Endothelial cell of umbilical vein (primary cell): ENCODE measurements around the gene POLR1C. TPM values are rescaled to one million over a fixed set of nuclear protein-coding genes. Genes with fewer than 3 reads are reported as not detected.

Source experiments
- BruUV-seq: library from RNA; stranded (reverse); fragments of 400-500 nt; replicated peaks from 2 replicates; lab custom pipeline; 2021; lab: Mats Ljungman, UMichigan
- CTCF ChIA-PET: fragments of 300-600, 350-600 bp; sonication (Branson Sonifier 250); formaldehyde crosslinking; loops from one replicate; lab custom pipeline; 2021; ENCODE audit warnings: antibody characterized with exemption, inconsistent platforms; lab: Charles Lee
- POLR2A ChIA-PET: fragments of 300-600, 350-600 bp; sonication (Branson Sonifier 250); formaldehyde crosslinking; loops from one replicate; lab custom pipeline; 2021; ENCODE audit warnings: antibody characterized with exemption, inconsistent platforms; lab: Charles Lee
- DNase-seq: peaks from one replicate; pipeline ENCODE4 v3.0.0-alpha.2; 2011; ENCODE audit warnings: low read depth, low spot score
- FAIRE-seq: peaks from 2 replicates; lab custom pipeline; 2011; peaks lifted over from hg19 to GRCh38; lab: Jason Lieb, UNC
- H2AFZ ChIP-seq: 2 replicates; pipeline ENCODE4 v1.6.0; 2012; ENCODE audit warnings: low read depth, low read length, control low read depth, inconsistent platforms
- H3K27ac ChIP-seq: 2 replicates; pipeline ENCODE4 v1.5.1; 2011; ENCODE audit warnings: low read depth, mild to moderate bottlenecking, control low read depth, low read length, moderate library complexity; ENCODE audit not compliant: insufficient read depth
- H3K27me3 ChIP-seq, 2 experiments: 2 replicates each; pipeline versions ENCODE4 v1.6.0 to v1.6.1; 2011; ENCODE audit warnings: low read length in 2 of 2, mixed read lengths in 1 of 2; ENCODE audit not compliant: control insufficient read depth in 2 of 2, insufficient read depth in 2 of 2
- H3K36me3 ChIP-seq, 2 experiments: 2 replicates in 1 of 2; 3 replicates in 1 of 2; pipeline ENCODE4 v1.5.1; 2011; ENCODE audit warnings: low read length in 2 of 2, mild to moderate bottlenecking in 1 of 2, moderate library complexity in 1 of 2; ENCODE audit not compliant: control insufficient read depth in 2 of 2, insufficient read depth in 2 of 2; ENCODE audit errors: extremely low read depth in 1 of 2
- H3K4me1 ChIP-seq: 3 replicates; pipeline ENCODE4 v1.5.1; 2011; ENCODE audit warnings: mild to moderate bottlenecking, low read length; ENCODE audit not compliant: control insufficient read depth, insufficient read depth; ENCODE audit errors: extremely low read depth
- H3K4me2 ChIP-seq: 2 replicates; pipeline ENCODE4 v1.6.1; 2011; ENCODE audit warnings: low read length, control low read depth, mixed read lengths; ENCODE audit not compliant: insufficient read depth
- H3K4me3 ChIP-seq, 3 experiments: fragments of 200-600 bp in 1 of 3; sonication (generic), shearing (Covaris generic) in 1 of 3; replicated peaks in 1 of 3; 2 replicates each; pipeline ENCODE4 v1.5.1; 2011 to 2016; ENCODE audit warnings: control low read depth in 3 of 3, low read length in 3 of 3, mild to moderate bottlenecking in 2 of 3, inconsistent platforms in 1 of 3, low read depth in 1 of 3, moderate library complexity in 1 of 3; ENCODE audit not compliant: insufficient read depth in 1 of 3
- H3K79me2 ChIP-seq: 2 replicates; pipeline ENCODE4 v1.6.0; 2012; ENCODE audit warnings: low read length, inconsistent platforms; ENCODE audit not compliant: control insufficient read depth, insufficient read depth
- H3K9ac ChIP-seq: replicated peaks from 2 replicates; pipeline ENCODE3; 2011; ENCODE audit warnings: low read length, control low read depth; ENCODE audit not compliant: insufficient read depth; ENCODE audit errors: extremely low read depth
- H3K9me1 ChIP-seq: replicated peaks from 3 replicates; pipeline ENCODE4 v1.6.0; 2011; ENCODE audit warnings: mild to moderate bottlenecking, low read length; ENCODE audit not compliant: control insufficient read depth, insufficient read depth; ENCODE audit errors: extremely low read depth
- H3K9me3 ChIP-seq: replicated peaks from 2 replicates; pipeline ENCODE4 v1.5.1; 2012; ENCODE audit warnings: low read length, inconsistent platforms; ENCODE audit not compliant: control insufficient read depth, insufficient read depth
- H4K20me1 ChIP-seq: replicated peaks from 2 replicates; pipeline ENCODE3; 2011; ENCODE audit warnings: mild to moderate bottlenecking, low read length; ENCODE audit not compliant: control insufficient read depth, insufficient read depth; ENCODE audit errors: extremely low read depth
- EZH2 ChIP-seq: IDR thresholded peaks from 2 replicates; pipeline ENCODE4 v1.6.1; 2012; ENCODE audit warnings: borderline replicate concordance, low read depth, mild to moderate bottlenecking, moderate library complexity, low read length, inconsistent platforms; ENCODE audit not compliant: severe bottlenecking
- FOS ChIP-seq: IDR thresholded peaks from 2 replicates; pipeline ENCODE4 v1.6.1; 2011; ENCODE audit warnings: mild to moderate bottlenecking, low read length, moderate library complexity, borderline replicate concordance; ENCODE audit not compliant: insufficient read depth
- GATA2 ChIP-seq: IDR thresholded peaks from 2 replicates; pipeline ENCODE4 v1.7.0; 2011; ENCODE audit warnings: low read depth, mild to moderate bottlenecking, moderate library complexity, mixed read lengths, low read length; ENCODE audit not compliant: insufficient read length, insufficient read depth
- JUN ChIP-seq: IDR thresholded peaks from 2 replicates; pipeline ENCODE4 v1.6.1; 2011; ENCODE audit warnings: borderline replicate concordance, low read depth; ENCODE audit not compliant: insufficient read length, insufficient read depth
- MAX ChIP-seq: IDR thresholded peaks from 2 replicates; pipeline ENCODE4 v1.6.1; 2011; ENCODE audit not compliant: insufficient read depth, insufficient read length
- MYC ChIP-seq: IDR thresholded peaks from one replicate; pipeline ENCODE4 v1.6.1; 2011; ENCODE audit warnings: mild to moderate bottlenecking, low read depth, low read length
- POLR2A ChIP-seq: IDR thresholded peaks from 2 replicates; pipeline ENCODE4 v1.6.1; 2012; ENCODE audit warnings: low read depth, mild to moderate bottlenecking, control low read depth, low read length
- POLR2AphosphoS5 ChIP-seq: IDR thresholded peaks from 2 replicates; pipeline ENCODE4 v1.6.1; 2012; ENCODE audit warnings: low read depth, mild to moderate bottlenecking, control low read depth, low read length, moderate library complexity; ENCODE audit not compliant: insufficient read depth
- dilution Hi-C: fragments of 300-500 bp; cut with MboI; formaldehyde crosslinking; loops from one replicate; pipeline ENCODE4 v1.15.0; 2019; ENCODE audit warnings: low sequenced_read_pairs; ENCODE audit not compliant: extremely low pct_ligation_motif_present
- intact Hi-C: fragments of 100-400 bp; cut with micrococcal nuclease; formaldehyde crosslinking; loops from one replicate; pipeline ENCODE4 v1.10.0; 2022
- polyA plus RNA-seq, 4 experiments: library from polyadenylated mRNA; depleted of rRNA in 3 of 4; stranded (reverse) in 3 of 4; unstranded in 1 of 4; fragments of >200 nt; gene quantifications; 2 replicates each; pipeline versions ENCODE4 v1.2.1 to v1.2.3, GENCODE V29; 2011 to 2012; ENCODE audit warnings: missing spikeins in 1 of 4
- total RNA-seq: library from RNA; stranded (reverse); gene quantifications from 2 replicates; pipeline ENCODE4 v1.2.3, GENCODE V29; 2021
- TF ChIP-seq, protein P1 (sequence below), 2 donors: IDR thresholded peaks; 1 replicate in 1 of 2; 2 replicates in 1 of 2; pipeline ENCODE4 v1.5.1; 2011; ENCODE audit warnings: low read length in 2 of 2, mild to moderate bottlenecking in 2 of 2, moderate library complexity in 2 of 2, control low read depth in 1 of 2, inconsistent platforms in 1 of 2, low read depth in 1 of 2; ENCODE audit not compliant: insufficient read depth in 1 of 2; ENCODE audit errors: extremely low read depth in 1 of 2

The POLR1C gene
- total and polyA plus RNA-seq, 2 donors (not counting 3 experiments of a cell fraction or from before 2014, with no cell fraction given) = 39.8 to 46.0 TPM

GRCh38 chr6:43521836-43522235 is 4.9 kb downstream of the POLR1C start:
- Histone ChIP-seq H3K9me3 (no peaks in the 10 kb centered on the region), H3K4me2 (no peak overlapping the region), H3K36me3 (peaks cover 22 to 48% of the 10 kb centered on the region in 2 experiments), H3K9ac (no peak overlapping the region), H3K9me1 (no peaks in the 10 kb centered on the region), H3K4me3 (no peak overlapping the region), H3K79me2 (peaks cover 26% of the 10 kb centered on the region), H2AFZ (no peak overlapping the region), H3K27ac (no peak overlapping the region), H4K20me1 (no peaks in the 10 kb centered on the region), H3K4me1 (peaks cover 8% of the 10 kb centered on the region), H3K27me3 (no peaks in the 10 kb centered on the region)
- dilution Hi-C loops (no loop called here), intact Hi-C loops (no loop called here)
- CTCF ChIA-PET = no interaction called here
- no TSS peak for BruUV-seq
- TF ChIP-seq MAX = no peak
- no peak for TF ChIP-seq POLR2AphosphoS5
- no peak for TF ChIP-seq MYC
- no peak for TF ChIP-seq JUN
- no peak for TF ChIP-seq POLR2A
- TF ChIP-seq GATA2 = no peak
- TF ChIP-seq FOS = no peak
- TF ChIP-seq EZH2 = no peak
- TF ChIP-seq, protein P1, sequence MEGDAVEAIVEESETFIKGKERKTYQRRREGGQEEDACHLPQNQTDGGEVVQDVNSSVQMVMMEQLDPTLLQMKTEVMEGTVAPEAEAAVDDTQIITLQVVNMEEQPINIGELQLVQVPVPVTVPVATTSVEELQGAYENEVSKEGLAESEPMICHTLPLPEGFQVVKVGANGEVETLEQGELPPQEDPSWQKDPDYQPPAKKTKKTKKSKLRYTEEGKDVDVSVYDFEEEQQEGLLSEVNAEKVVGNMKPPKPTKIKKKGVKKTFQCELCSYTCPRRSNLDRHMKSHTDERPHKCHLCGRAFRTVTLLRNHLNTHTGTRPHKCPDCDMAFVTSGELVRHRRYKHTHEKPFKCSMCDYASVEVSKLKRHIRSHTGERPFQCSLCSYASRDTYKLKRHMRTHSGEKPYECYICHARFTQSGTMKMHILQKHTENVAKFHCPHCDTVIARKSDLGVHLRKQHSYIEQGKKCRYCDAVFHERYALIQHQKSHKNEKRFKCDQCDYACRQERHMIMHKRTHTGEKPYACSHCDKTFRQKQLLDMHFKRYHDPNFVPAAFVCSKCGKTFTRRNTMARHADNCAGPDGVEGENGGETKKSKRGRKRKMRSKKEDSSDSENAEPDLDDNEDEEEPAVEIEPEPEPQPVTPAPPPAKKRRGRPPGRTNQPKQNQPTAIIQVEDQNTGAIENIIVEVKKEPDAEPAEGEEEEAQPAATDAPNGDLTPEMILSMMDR (IDR thresholded peaks at IDR 0.05; ENCODE audit: extremely low read depth in 1 of 2, insufficient read depth in 1 of 2, low read depth in 1 of 2, low read length in 2 of 2) = no peak
- POLR2A ChIA-PET = interaction anchor here (0.6 kb wide), 1 partner anchor 35 kb away, joined by 3 read pairs; no protein-coding TSS in a partner anchor
- FAIRE-seq (no peak), DNase-seq (no peak)
